Measurements from ENCODE around the gene MYH6. TPM values are rescaled to one million over a fixed set of nuclear protein-coding genes. Genes with fewer than 3 reads are reported as not detected.

Gene MYH6
- total RNA-seq, 6 donors from 2014 or later: not detected

GRCh38 chr14:23355871-23356435 lies 52.1 kb downstream of the MYH6 start:
- no peak overlapping the region for H3K27ac ChIP-seq
- ATAC-seq (ENCODE audit: low FRiP score in 2 of 2) (no peak), DNase-seq (no peak)
- no peak overlapping the region for H3K4me3 ChIP-seq
- no peaks in the 10 kb centered on the region for H3K9me3 ChIP-seq
- no peak for TF ChIP-seq POLR2AphosphoS5 (IDR thresholded peaks at IDR 0.05)
- H3K4me1 ChIP-seq: peaks cover 6 to 22% (median 17%) of the 10 kb centered on the region in 4 donors
- H3K27me3 ChIP-seq: peaks cover 0 to 12% (median 1%) of the 10 kb centered on the region in 4 donors
- peaks cover 0 to 5% (median 0%) of the 10 kb centered on the region in 4 donors for H3K36me3 ChIP-seq
- 86 to 93% methylated on average over 6 of the region's 6 CpGs for WGBS, 2 donors

GRCh38 chr14:23354990-23355389 lies 53.1 kb downstream of the MYH6 start:
- H3K9me3 ChIP-seq: no peaks in the 10 kb centered on the region

DNA sequence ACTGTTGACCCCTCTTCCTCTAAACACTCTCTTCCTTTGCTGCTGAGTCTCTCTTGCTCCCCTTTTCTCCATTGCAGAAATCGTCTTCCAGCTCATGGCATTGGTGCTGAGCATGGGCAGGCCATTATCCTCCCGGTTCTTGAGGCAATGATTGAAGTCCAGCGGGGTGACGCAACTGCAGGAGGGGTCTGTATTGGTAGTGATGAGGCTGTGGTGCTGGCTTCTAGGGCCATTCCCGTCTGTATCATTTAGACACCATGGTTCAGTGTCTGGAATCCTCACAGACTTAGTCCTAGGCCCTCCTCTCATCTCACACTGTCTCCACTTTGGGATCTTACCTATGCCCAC lies 54.7 kb downstream of the MYH6 start:
- Histone ChIP-seq H3K27ac (no peak overlapping the region), H3K4me1 (peaks cover 6 to 22% (median 17%) of the 10 kb centered on the region in 4 donors), H3K27me3 (peaks cover 0 to 12% (median 1%) of the 10 kb centered on the region in 4 donors), H3K36me3 (peaks cover 0 to 5% (median 0%) of the 10 kb centered on the region in 4 donors), H3K9me3 (no peaks in the 10 kb centered on the region), H3K4me3 (no peak overlapping the region)
- TF ChIP-seq CTCF (IDR thresholded peaks at IDR 0.05): no peak
- no peak for TF ChIP-seq EP300 (IDR thresholded peaks at IDR 0.05)
- no peak for TF ChIP-seq POLR2AphosphoS5 (IDR thresholded peaks at IDR 0.05)
- no peak for TF ChIP-seq POLR2A (IDR thresholded peaks at IDR 0.05)
- 67 to 77% methylated on average over 5 of the region's 5 CpGs for WGBS, 2 donors
- DNase-seq (no peak), ATAC-seq (ENCODE audit: low FRiP score in 2 of 2) (no peak)

More at GRCh38 chr14:23354990-23355389, 53.1 kb downstream of the MYH6 start:
- Histone ChIP-seq H3K27ac (no peak overlapping the region), H3K27me3 (peaks cover 0 to 12% (median 1%) of the 10 kb centered on the region in 4 donors), H3K4me3 (no peak overlapping the region), H3K36me3 (peaks cover 0 to 5% (median 0%) of the 10 kb centered on the region in 4 donors), H3K4me1 (peaks cover 6 to 22% (median 17%) of the 10 kb centered on the region in 4 donors)
- ATAC-seq (ENCODE audit: low FRiP score in 2 of 2) (no peak), DNase-seq (no peak)
- TF ChIP-seq CTCF (IDR thresholded peaks at IDR 0.05): no peak
- no peak for TF ChIP-seq POLR2AphosphoS5 (IDR thresholded peaks at IDR 0.05)
- TF ChIP-seq EP300 (IDR thresholded peaks at IDR 0.05): no peak
- TF ChIP-seq POLR2A (IDR thresholded peaks at IDR 0.05): no peak
- 78 to 82% methylated on average over 6 of the region's 6 CpGs for WGBS, 2 donors

GRCh38 chr14:23352506-23353432 lies 55.3 kb downstream of the MYH6 start, which contains the start of gene SLC22A17:
SLC22A17 (minus strand) TSS chr14:23352887.
- peak within 1 kb of the TSS in 2 of 4 donors; percentile 24 to 53 for H3K27ac ChIP-seq
- TF ChIP-seq POLR2A (IDR thresholded peaks at IDR 0.05) (peak in 2 of 4 donors; percentile 48 to 54), CTCF (IDR thresholded peaks at IDR 0.05) (no peak), POLR2AphosphoS5 (IDR thresholded peaks at IDR 0.05) (peak in 1 of 2 donors; percentile 69)

More at GRCh38 chr14:23352506-23353432, 55.3 kb downstream of the MYH6 start, which contains the start of gene SLC22A17:
- H3K9me3 ChIP-seq: no peaks in the 10 kb centered on the region
- H3K4me1 ChIP-seq: peaks cover 6 to 22% (median 17%) of the 10 kb centered on the region in 4 donors
- peaks cover 0 to 12% (median 1%) of the 10 kb centered on the region in 4 donors for H3K27me3 ChIP-seq
- DNase-seq (peak; percentile 63 to 89), ATAC-seq (ENCODE audit: low FRiP score in 2 of 2) (peak; percentile 67 to 92)
- WGBS, 2 donors: 1 to 2% methylated on average over 7 to 35 of the region's 42 CpGs
- H3K36me3 ChIP-seq: peaks cover 0 to 5% (median 0%) of the 10 kb centered on the region in 4 donors
- H3K4me3 ChIP-seq: peak within 1 kb of the TSS; percentile 63 to 77 (median 66)

Measured in upper lobe of left lung (tissue), 6 donors.